Activated T-cell treated with anti-CD3 and anti-CD28 coated beads for 48 hours (primary cell): ENCODE data around the gene DPPA2.
A peak's percentile ranks its signal among the peaks of the same experiment; 100 is the strongest.
"Not testable (repeated sequence)": the region's sequence is repeated elsewhere in the genome, so short reads cannot be mapped to it uniquely, and the experiment has no call there.

Source experiments
- DNase-seq: peaks from one replicate; pipeline ENCODE4 v3.0.0-alpha.2; 2020; ENCODE audit warnings: low read depth

DPPA2 gene, protein sequence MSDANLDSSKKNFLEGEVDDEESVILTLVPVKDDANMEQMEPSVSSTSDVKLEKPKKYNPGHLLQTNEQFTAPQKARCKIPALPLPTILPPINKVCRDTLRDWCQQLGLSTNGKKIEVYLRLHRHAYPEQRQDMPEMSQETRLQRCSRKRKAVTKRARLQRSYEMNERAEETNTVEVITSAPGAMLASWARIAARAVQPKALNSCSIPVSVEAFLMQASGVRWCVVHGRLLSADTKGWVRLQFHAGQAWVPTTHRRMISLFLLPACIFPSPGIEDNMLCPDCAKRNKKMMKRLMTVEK

DNA sequence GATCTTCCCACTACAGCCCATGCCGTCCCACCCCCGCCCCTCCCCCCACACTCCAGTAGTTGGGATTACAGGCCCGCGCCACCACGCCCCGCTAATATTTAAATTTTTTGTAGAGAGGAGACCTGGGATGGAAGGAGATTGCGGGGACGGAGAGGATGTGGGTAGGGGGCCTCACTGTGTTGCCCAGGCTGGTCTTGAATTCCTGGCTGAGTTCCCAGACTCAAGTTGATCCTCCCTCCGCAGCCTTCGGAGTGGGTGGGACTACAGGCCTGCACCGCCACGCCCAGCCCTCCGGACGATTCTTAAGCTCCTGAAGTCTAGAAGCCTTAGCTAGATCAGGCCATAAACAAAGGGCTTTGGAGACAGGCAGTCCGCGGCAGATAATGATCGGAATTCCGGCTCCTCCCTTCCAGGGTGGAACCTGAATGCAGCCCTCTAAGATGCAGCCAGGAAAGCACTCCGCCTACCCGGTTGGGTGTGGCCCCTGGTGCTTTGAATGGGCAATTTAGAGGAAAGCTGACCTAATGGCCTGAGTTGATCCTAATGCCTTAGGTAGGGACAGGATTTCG lies at the start of gene DPPA2:
TSS of gene DPPA2 (minus strand) at position 356 of the 569 bp plus-strand sequence. CDS start 1,975 bp downstream, outside the sequence.
- DNase-seq, result no peak

DNA sequence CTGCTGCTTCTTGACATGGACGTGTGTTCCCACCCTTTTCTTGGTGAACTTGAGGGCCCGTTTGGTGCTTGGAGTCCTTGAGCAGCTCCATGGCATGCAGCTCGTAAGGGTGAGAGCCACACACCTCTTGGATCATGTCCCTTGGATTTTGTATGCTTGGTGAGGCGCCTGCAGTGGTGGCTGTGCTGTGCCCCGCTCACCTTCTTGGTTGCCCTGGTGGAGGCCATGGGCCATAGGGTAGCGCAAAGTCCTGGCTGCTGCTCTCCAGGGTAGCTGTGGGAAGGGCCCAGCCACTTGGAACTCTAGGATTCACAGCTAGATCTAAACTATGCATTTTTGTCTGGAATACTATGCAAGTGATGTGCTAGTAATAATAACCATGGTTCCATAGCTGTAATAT lies 47.8 kb upstream of the DPPA2 start:
- DNase-seq, result no peak

DNA sequence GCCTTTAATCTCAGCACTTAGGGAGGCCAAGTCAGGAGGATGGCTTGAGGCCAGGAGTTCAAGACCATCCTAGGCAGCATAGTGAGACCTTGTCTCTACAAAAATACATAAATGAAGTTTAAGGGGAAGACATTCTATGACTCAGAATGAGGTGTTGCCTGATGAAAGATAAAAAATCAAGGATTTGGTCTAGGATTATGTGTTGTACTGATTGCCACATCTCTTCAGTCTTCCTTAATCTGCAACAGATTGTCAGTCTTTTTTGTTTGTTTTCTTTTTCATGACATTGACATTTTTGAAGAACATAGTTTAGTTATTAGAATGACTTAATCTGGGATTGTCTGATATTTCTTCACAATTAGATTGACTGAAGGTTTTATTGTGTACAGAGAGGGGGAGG lies 47.3 kb upstream of the DPPA2 start:
- DNase-seq, result no peak

DNA sequence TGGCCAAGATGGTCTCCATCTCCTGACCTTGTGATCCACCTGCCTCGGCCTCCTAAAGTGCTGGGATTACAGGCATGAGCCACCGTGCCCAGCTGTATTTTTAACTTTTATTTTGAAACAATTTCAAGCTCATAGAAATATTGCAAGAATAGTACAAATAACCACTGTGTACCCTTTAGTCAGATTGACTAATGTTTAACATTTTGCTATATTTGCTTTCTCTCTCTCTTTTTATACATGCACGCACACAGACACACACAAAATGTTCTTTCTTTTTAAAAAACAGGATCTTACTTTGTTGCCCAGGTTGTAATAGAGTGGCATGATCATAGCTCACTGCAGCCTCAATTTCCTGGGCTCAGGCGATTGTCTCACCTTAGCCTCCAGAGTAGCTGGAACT lies 46.5 kb upstream of the DPPA2 start:
- no peak for DNase-seq

DNA sequence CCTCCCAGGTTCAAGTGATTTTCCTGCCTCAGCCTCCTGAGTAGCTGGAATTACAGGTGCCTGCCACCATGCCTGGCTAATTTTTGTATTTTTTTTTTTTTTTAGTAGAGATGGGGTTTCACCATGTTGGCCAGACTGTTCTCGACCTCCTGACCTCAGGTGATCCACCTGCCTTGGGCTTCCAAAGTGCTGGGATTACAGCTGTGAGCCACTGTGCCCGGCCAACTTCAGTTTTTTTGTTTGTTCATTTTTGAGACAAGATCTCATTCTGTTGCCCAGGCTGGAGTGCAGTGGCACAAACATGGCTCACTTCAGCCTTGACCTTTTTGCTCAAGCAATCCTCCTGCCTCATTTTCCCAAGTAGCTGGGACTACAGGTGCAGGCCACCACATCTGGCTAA lies 42.5 kb upstream of the DPPA2 start:
- DNase-seq, result not testable (repeated sequence)

DNA sequence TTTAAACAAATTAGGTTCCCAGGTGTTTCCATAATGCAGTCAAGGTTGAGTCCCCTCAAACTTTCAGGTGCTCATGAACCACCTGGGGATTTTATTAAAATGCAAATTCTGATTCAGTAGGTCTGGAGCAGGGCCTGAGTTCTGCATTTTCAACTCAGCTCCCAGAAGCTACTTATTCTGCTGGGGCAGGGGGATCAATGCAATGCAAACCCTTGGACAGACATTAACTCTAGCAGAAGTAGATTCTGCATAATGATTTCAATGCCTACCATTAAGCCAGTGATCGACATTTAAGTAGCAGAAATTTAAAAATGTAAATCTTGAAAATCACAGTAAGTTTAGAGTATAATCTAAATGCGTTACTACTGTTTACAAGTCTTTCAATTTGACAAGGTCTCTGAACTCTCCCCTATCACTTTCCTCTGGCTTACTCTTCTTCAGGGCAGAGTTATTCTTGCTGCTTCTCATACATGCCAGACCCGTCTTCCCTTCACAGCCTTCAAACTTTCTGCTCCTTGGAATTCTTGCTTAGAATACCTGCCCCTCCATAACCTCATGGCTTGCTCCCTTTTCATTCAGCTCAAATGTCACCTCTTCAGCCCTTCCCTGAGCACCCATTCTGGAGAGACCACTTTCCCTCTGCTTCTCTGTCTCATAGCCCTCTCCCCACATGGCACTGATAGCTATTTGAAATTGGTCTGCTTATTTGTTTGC lies 40.3 kb upstream of the DPPA2 start:
- no peak for DNase-seq

DNA sequence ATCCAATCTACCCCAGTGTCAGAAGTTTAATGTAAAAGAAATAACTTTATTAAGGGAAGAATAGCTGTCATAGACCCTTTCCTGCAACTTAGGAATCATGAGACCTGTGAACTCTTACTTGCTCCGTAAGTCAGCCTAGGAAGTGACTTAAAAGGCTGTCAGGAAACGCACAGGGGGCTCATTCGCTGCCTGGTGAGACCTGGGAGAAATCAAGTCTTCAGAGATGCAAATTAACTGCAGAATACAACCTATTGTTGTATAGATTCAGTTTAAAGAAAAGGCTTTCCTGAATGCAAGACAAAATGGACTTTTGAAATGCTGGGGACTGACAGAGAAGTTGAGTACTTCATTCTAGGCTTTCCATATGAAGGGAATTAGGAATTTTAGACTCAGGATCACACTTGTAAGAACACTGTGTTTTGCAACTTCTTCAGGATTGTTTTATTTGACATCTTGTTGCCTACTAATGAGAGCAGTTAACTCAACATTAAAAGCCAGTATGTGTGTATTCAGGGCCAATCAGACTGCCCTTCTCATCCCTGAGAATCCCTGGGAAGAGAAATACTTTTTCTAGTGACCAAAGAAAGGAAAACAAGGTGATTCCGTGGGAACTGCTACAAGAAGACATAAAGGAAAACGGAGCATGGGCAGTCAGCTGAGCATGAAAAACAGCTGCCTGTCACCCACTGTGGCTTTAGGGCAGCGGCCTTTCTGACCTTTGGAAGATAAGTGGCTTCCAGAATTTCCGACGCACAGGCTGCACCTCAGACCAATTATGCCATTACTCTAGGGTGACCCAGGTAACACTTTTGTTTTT lies 39.5 kb upstream of the DPPA2 start:
- DNase-seq, result no peak

DNA sequence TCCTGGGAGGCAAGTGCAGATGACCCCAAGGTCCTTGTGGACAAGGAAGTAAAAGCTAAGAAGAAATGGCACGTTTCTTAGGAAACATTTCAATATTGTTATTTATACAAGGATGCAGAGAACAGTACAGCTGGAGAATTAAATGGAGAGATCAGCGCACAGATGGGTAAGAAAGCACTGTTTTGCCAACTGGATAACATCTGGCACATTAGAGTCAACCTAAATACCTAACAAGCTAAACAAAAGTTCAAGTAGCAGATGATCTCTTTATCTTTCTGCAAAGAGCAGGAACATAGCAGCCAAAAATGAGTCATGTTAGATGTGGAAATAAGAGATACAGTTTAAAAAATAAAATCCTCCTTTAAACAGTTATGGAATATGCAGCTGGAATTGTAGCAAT lies 36.7 kb upstream of the DPPA2 start:
- no peak for DNase-seq

DNA sequence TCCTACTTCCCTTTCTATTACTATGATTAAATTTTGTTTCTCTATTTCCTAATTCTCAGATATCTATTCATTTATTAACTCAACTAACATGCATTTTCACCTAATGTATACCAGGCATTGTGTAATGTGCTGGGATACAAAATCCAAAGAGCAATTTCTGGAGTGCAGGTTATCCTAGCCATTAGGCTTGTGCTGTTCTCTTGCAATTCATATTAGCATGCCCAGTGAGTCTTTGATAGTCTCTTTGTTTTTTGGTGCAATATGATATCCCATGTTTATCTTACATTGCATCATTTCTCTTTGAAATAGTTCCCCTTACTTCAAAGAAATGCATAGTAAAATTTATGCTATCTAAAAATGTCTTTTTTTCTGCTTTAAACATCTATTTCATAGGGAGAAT lies 34.9 kb upstream of the DPPA2 start:
- DNase-seq, result no peak

DNA sequence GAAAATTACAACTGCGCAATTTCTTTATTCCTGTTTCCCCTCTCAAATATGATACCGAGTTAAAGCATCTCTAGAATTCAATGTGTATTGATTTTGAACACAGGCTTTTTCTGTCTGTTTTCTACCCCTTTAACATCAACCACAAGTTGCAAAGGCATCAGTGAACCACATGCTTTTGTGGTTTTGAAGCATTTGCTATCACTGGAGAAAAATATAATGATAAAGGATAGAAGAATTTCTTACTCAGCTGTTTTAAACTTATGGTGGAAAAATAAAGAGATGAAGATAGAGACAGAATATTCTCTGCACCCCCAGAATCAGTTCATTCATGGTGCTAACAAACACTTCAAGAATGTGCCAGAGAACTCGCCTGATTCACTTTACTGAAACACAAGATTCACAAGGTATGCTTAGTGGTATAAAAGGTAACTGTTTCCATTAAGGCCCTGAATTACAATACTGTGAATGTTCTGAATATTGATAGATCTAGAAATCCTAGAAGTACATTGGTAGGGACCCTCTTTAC lies 30.5 kb upstream of the DPPA2 start:
- DNase-seq, result no peak

DNA sequence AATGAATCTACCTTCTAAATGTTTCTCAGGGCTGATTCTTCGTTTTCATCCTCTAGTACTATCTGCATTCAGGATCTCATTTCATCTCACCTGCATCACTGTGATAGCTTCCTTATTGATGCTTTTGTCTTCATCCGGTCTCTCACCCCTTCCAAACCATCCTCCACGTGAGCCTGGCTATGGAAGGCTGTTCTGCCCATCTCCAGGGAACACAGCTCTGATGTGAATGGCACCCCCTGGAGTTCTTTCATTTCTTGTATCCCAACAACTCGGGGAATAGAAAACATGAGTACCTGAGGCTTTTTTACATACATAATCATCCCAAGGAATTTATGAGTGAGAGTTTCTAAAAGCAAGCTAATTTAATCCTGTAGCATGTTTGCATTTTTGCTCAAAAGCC lies 29.8 kb upstream of the DPPA2 start:
- DNase-seq, result no peak

DNA sequence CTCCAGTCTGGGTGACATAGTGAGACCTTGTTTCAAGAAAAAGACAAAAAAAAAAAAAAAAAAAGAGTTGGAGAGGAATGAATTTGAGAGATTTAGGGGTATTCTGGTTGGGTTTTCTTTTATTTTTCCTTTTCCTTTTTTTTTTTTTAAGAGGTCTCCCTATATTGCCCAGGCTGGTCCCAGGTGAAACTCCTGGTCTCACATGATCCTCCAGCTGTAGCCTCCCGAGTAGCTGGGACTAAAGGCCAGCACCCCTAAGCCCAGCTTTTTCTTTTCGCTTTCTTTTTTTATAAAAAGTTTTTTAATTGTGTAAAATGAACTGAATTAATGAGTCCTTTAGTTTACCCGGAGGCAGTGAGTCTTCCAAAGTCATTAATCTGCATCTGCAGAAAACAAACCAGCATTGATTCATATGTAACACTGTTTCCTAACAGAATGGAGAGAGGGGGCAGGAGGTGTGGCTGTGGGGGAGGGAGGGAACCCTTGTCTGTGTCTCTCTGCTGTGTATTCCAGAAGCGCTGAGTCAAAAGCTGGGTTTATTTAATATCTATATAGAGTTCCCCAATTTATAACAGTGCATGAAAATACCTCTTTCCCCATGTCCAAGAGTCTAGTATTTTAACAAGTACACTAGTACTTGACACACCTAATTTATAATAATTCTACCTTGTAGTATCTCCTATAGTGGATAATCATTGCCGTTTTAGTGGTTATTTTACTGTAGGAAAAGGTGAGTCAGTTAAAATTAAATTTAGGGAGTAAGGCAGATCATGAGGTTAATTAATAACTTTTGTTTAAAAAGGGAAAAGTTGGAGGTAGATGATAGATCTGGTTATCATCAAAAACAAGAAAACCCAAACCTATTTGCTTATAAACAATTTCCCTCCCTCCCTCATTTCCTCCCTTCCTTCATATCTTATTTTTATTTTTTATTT lies 23.7 kb upstream of the DPPA2 start:
- no peak for DNase-seq

DNA sequence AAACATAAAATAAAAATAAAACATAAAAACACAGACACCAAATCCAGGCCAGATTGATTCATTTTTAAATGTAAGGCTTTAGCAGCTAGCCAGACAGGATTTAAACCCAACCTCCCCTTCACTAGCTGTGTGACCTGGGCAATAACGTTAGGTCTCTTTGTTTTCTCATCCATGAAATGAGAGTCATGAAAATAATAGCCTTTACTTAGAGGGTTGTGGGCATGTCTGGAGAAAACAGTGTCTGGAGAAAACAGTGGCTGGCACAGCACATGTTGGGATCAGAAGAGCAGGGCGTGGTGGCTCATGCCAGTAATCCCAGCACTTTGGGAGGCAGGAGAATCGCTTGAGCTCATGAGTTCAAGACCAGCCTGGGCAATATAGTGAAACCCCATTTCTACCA lies 22.9 kb upstream of the DPPA2 start:
- DNase-seq, result no peak

DNA sequence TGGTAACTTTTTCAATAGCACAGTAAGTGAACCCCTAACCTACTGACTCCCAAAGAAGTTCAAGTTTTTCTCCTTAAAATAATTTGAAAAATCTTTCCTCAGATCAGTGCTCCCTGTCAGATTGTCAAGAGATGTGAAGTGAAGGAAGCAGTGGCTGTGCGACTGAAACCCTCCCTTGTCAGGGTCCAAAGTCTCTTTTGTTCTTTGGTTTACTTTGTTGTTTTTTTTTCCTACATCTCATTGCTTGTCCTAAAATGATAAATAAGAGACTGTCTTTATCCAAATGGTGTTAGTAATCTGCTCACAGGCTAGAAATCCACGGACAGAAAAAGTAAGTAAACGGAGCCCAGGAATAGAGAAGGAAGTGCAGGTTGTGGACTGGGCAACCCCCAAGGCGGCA lies 22.0 kb upstream of the DPPA2 start:
- no peak for DNase-seq

DNA sequence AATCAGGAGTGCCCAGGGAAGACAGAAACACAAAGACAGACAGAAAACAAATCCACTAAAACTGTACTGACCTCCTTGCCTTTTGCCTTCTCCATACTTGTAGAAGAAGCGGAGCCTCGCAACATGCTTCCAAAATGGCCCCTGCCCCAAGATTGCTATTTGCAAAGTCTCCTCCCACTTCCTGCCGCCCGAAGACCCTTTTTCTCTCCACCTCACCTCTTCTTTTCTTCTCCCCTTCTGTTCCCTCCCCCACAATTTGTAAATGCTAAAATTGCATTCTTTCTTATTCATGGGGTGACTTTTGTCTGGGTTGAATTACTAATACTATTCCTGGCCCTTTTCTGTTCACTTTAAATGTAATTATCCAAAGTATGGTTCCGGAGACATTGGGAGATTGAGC lies 21.1 kb upstream of the DPPA2 start, which contains the start of gene DPPA4:
TSS of gene DPPA4 (minus strand) at position 154 of the 400 bp plus-strand sequence. CDS start at position 125, 29 bp downstream.
- DNase-seq, result no peak

DNA sequence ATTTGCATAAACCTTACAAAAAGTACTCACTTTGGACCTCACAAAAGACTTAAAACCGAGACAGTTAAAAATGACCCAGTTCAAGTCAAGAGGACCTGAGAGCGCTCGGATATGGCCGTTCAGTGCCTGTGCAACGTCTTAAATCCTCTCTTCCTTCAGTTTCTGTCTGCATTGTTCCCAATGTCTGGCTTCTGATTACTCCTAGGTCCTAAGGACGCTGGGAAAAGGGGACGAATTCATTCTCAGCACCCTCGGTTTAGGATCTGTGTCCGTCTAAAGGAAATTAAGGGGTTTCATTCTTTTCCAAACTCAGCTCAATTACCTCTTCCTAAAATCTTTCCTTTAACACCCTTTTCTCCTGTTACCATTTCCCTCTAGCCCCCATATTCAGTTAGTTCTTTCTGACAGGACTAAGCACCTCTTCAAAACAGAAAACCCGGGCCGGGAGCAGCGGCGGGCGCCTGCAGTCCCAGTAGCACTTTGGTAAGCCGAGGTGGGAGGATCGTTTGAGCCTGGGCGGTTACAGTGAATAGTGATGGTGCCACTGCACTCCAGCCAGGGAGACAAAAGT lies 20.1 kb upstream of the DPPA2 start:
- peak; percentile 10 for DNase-seq

DNA sequence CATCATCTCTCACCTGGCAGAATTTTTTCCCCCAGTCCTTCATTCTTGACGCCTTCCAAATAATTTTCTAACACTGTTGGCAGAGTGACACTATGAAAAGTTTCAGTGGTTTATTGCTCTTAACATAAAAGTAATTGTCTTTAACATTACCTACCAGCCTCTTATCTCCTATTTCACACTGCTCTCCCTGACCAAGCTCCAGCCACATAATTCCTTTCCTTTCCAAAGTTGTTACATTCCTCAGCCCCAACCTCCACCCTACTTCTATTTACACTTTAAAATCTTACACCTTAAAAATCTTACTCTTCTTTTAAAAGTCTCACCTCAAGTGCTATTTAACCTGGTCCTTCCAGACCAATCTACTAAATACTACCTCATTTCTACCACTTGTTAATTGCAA lies 18.3 kb upstream of the DPPA2 start:
- DNase-seq, result no peak

DNA sequence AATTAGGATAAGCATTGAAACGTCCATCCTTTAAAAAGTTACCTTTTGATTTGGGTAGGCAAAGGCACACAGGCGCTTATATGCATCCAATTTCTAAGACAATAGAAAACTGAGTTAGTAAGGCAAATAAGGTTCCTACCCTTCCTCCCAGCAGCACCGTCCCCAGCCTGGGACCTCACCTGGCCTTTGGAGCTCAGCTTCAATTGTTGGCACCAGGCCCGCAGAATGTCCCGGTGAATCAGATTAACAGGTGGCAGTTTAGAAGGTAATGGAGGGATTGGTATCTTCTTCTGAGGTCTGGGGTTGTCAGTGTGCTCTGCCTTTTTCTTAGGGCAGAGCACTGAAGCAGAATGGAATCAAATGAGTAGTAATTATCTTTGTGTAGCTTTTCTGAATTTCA lies 15.4 kb upstream of the DPPA2 start:
- DNase-seq, result no peak

DNA sequence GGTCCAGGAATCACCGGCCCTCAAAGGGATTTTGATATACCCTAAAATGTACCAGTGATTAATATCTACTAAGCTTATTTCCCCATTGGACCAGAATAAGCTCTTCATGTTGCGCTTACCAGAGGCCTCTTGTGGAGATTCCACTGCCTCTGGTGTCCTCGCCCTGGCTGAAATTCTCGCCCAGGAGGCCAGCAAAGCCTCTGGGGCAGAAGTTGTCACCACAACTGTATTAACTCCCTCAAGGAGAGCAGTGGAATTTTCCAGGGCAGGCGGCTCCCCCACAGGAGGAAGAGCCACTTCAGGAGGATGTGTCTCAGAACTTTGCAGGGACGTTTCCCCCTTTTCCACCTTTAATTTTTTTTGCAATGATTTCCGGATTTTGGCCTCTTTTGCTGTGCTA lies 14.1 kb upstream of the DPPA2 start:
- DNase-seq, result no peak

DNA sequence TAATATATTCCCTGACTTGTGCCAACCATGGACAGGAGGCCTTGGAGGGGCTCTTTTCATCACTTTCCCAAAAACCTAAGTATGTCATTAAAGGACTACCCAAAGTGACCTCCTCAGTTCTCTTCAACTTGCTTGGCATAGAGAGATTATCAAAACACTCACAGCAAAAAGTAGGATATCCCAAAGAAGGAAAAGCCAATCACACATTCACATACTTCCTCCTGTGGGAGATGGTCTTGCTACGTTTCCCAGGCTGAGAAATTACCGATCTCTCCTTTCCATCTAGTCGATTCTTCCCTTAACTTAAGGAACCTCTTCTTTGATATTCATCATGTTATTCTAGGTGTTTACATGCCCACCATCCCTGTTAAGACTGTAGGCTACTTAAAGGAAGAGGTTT lies 11.9 kb upstream of the DPPA2 start:
- no peak for DNase-seq

DNA sequence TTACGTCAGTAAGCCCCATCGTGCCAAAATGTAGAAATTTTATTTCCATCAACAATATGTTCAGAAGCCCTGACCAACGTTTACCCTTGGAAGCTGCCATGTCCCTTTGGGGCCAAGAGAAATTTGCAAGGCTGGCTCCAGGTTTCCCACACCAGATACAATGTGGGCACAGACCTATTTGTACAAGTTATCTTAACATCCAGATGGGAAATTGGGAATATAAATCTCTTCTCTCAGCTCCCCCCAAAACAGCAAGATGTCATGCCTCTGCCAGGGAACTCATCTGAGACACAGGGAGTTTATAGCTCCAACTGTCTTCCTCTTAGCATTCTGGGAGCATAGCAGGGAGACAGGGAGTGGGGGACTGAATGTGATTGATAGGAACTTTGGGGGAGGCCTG lies 9.3 kb upstream of the DPPA2 start:
- DNase-seq, result no peak
